Activated naive CD8-positive, alpha-beta T cell treated with anti-CD3 and anti-CD28 coated beads, Interleukin-2, amount 10 ng/mL, durations not matched to agents 7 days and 5 days (primary cell): Measurements from ENCODE around the gene RAB42. TPM values are rescaled to one million over a fixed set of nuclear protein-coding genes. Genes with fewer than 3 reads are reported as not detected.
"Not testable (repeated sequence)": the region's sequence is repeated elsewhere in the genome, so short reads cannot be mapped to it uniquely, and the experiment has no call there.

Experiments
- ATAC-seq: fragments of 150-1000 bp; cut with Tn5 transposase; one replicate; pipeline ENCODE4 v1.10.0; 2021; ENCODE audit warnings: low read depth, moderate library complexity
- POLR2A ChIA-PET: fragments of 350-600 bp; sonication (Branson Sonifier 250); formaldehyde crosslinking; loops from one replicate; lab custom pipeline; 2021; ENCODE audit warnings: antibody characterized with exemption; lab: Charles Lee
- DNase-seq: peaks from one replicate; pipeline ENCODE4 v3.0.0; 2021
- H3K27ac Mint-ChIP-seq: one replicate; pipeline ENCODE4 v1.8.0; 2022; ENCODE audit warnings: mild to moderate bottlenecking, mixed read lengths
- H3K27me3 Mint-ChIP-seq: one replicate; pipeline ENCODE4 v1.8.0; 2022; ENCODE audit warnings: mild to moderate bottlenecking, moderate library complexity, mixed read lengths
- H3K36me3 Mint-ChIP-seq: one replicate; pipeline ENCODE4 v1.8.0; 2021; ENCODE audit warnings: mild to moderate bottlenecking, mixed read lengths
- H3K4me1 Mint-ChIP-seq: one replicate; pipeline ENCODE4 v1.8.0; 2021; ENCODE audit warnings: mixed read lengths
- H3K4me3 Mint-ChIP-seq: one replicate; pipeline ENCODE4 v1.8.0; 2022; ENCODE audit warnings: mild to moderate bottlenecking, moderate library complexity, mixed read lengths
- H3K9me3 Mint-ChIP-seq: one replicate; pipeline ENCODE4 v1.8.0; 2021; ENCODE audit warnings: mixed read lengths
- total RNA-seq, 2 experiments: library from RNA; stranded (reverse); gene quantifications; one replicate each; pipeline ENCODE4 v1.2.3, GENCODE V29; 2021

RAB42 gene, protein sequence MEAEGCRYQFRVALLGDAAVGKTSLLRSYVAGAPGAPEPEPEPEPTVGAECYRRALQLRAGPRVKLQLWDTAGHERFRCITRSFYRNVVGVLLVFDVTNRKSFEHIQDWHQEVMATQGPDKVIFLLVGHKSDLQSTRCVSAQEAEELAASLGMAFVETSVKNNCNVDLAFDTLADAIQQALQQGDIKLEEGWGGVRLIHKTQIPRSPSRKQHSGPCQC
- total RNA-seq, result under 1 TPM; 0.50 to 0.79 TPM

DNA sequence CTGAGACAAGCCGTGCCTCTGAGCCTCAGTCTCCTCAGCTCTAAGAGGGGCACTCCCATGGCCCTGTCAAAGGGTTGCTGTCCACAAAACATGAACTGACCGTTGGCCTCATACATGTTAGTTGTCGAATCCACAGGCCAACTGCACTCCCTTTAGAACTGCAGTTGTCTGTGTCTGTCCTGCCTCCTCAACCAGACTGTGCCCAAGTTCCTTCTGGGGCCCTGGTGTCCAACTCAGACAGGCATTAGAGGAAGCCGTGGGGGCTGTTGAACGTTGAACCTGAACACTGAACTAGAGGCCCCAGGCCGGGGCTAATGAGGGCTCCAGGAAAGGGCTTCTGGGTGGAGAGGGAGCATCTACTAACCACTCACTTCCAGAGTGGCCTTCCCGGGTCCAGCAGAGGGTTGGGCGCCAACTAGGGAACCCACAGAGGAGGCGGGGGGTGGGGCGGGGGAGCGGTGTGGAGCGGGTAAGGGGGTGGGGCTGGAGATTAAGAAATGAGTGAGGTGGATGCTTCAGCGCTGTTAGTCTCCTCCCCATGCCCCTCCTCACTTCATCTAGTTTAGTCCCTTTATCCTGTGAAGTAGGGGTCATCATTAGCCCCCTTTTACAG, at the start of gene RAB42:
RAB42 (plus strand) TSS at position 558 of the 613 bp plus-strand sequence. CDS start 247 bp downstream, outside the sequence.
- ATAC-seq (no peak), DNase-seq (no peak)
- Mint-ChIP-seq H3K27me3 (peaks cover 12% of the 10 kb centered on the region), H3K4me1 (no peaks in the 10 kb centered on the region), H3K4me3 (peak within 1 kb of the TSS; percentile 78), H3K36me3 (peaks cover 2% of the 10 kb centered on the region), H3K9me3 (no peaks in the 10 kb centered on the region), H3K27ac (no peak within 1 kb of the TSS)
- POLR2A ChIA-PET, result interaction anchor here (1.4 to 2.7 kb wide), 2 partner anchors 10 to 11 kb away, joined by 11 to 18 read pairs; no protein-coding TSS in a partner anchor

DNA sequence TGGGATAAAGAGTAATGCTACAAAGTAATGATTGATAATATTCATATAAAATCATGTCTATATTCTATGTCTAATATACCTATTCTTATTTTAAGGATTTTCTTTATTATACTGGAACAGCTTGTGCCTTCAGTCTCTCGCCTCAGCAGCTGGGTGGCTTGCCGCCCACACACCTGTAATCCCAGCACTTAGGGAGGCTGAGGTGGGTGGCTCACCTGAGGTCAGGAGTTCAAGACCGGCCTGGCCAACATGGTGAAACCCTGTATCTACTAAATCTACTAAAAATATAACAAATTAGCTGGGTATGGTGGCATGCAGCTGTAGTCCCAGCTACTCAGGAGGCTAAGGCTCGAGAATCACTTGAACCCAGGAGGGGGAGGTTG, 46.8 kb upstream of the RAB42 start:
- no peaks in the 10 kb centered on the region for H3K27me3 Mint-ChIP-seq
- DNase-seq (no peak), ATAC-seq (no peak)
- POLR2A ChIA-PET, result interaction anchor here (1.1 kb wide), 1 partner anchor 34 kb away, joined by 4 read pairs; no protein-coding TSS in a partner anchor
- H3K36me3 Mint-ChIP-seq, result no peaks in the 10 kb centered on the region
- H3K9me3 Mint-ChIP-seq, result no peaks in the 10 kb centered on the region
- no peaks in the 10 kb centered on the region for H3K4me1 Mint-ChIP-seq
- no peak overlapping the region for H3K4me3 Mint-ChIP-seq
- H3K27ac Mint-ChIP-seq, result no peak overlapping the region

DNA sequence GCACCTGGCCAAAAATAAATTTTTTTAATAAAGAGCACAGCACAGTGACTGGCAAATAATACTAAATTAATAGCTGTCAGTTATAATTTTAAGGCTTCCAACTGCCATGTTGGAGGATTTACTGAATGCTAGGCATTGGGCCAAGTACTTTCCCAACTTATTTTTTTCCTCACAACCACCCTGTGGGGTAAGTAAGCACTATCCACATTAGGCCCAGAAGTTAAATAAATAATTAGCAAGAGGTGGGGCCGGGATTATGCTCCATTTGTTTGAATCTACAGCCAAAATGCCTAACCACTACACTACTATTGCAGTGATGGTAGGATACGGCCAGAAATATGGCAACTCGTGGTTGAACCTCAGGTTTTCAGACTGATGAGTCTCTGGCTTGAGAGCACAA, 43.7 kb upstream of the RAB42 start:
- Mint-ChIP-seq H3K9me3 (no peaks in the 10 kb centered on the region), H3K27me3 (no peaks in the 10 kb centered on the region), H3K4me3 (no peak overlapping the region), H3K27ac (no peak overlapping the region), H3K4me1 (peaks cover 6% of the 10 kb centered on the region), H3K36me3 (no peaks in the 10 kb centered on the region)
- ATAC-seq (no peak), DNase-seq (no peak)
- POLR2A ChIA-PET, result no interaction called here

DNA sequence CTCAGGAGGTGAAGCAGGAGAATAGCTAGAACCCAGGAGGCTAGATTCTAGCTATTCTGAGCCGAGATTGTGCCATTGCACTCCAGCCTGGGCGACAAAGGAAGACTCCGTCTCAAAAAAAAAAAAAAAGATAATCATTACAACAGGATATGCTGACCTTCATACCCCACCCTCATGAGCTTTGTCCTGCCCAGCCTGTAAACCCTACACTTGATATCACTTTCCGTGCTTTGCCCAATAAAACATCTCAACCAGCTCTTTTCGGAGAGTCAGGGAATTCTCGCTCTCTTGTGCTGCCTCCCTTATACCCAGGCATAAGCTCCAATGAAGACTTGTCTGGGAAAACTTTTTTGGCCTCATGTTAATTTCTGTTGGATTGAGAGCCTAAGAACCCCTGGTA, 40.7 kb upstream of the RAB42 start:
- Mint-ChIP-seq H3K4me1 (peaks cover 18% of the 10 kb centered on the region), H3K36me3 (peaks cover 12% of the 10 kb centered on the region), H3K9me3 (no peaks in the 10 kb centered on the region), H3K4me3 (no peak overlapping the region), H3K27me3 (no peaks in the 10 kb centered on the region), H3K27ac (no peak overlapping the region)
- POLR2A ChIA-PET, result interaction anchor here (1.0 to 1.4 kb wide), 3 partner anchors 30 to 305 kb away, joined by 3 to 4 read pairs (median 3); partner anchors contain the start of gene YTHDF2
- DNase-seq (no peak), ATAC-seq (no peak)

DNA sequence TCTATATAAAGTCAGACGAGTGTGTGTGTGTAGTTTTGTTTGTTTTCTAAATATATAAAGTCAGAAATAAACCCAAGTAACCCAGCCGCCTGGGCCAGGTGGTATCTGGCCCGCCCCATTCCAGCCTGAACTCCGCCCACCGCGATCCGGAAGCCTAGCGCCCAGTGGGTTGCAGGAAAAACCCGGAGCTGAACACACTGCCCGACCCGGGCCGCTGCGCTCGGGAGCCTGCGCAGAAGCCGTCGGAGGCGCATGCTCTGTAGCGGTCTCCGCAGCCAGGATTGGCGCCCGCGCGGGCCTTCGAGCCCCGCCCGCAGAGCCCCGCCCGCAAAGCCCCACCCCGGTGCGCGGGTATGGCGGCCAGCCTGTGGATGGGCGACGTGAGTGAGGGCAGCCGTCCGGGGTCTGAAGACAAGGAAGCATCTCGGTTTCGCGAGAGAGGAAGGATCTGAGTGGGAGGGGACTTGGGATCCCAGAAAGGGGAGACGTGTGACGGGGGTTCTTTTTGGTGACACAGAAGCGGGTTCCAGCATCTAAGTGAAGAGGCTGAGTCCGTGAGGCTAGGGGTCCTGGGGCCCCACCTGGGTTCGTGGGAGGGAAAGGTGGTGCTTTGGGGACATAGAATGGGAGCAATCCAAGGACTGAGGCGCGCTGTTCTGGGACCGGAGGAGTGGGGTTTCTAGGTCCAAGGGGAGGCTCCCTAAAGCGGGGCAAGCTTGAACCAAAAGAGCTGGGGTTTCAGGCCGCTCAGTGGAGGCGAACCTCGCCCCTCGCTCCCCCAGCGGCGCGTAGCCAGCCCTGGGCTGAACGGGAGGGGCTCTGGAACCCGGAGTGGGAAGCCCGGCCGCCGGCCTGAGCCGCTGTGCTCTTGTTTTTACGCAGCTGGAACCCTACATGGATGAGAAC, 39.1 kb upstream of the RAB42 start, which contains the start of gene TRNAU1AP:
TRNAU1AP (plus strand) TSS at position 328 of the 906 bp plus-strand sequence; CDS start at position 354, 26 bp downstream.
- Mint-ChIP-seq H3K27ac (peak within 1 kb of the TSS; percentile 96), H3K36me3 (peaks cover 17% of the 10 kb centered on the region), H3K4me1 (peaks cover 20% of the 10 kb centered on the region), H3K4me3 (peak within 1 kb of the TSS; percentile 93), H3K9me3 (no peaks in the 10 kb centered on the region), H3K27me3 (no peaks in the 10 kb centered on the region)
- POLR2A ChIA-PET, result interaction anchor here (0.6 to 2.5 kb wide), 16 partner anchors 25 to 633 kb away, joined by 3 to 59 read pairs (median 5); partner anchors contain the start of genes ATP5IF1, GMEB1, RCC1 and RNU11
- DNase-seq (peak; percentile 98), ATAC-seq (peak; percentile 95)

DNA sequence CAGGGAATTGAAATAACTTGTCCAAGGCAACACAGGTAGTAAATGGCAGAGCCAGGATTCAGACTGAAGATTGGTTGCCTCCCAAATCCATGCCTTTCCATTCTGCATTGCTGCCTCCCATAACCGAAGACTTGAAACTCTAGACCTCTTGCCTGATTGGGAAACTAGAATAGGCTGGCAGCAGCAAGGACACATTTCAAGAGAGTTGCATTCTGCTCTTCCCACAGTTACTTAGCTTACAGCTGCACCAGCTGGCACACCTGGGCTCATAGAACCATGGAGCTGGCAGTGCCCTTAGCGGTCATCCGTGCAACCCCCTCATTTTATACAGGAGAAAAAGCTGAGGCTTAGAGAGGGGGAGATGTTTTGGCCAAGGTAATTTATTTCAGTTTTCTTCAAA, 31.2 kb upstream of the RAB42 start:
- POLR2A ChIA-PET, result interaction anchor here (1.9 kb wide), 1 partner anchor 21 kb away, joined by 10 read pairs; no protein-coding TSS in a partner anchor
- no peak overlapping the region for H3K27ac Mint-ChIP-seq
- H3K27me3 Mint-ChIP-seq, result no peaks in the 10 kb centered on the region
- H3K4me1 Mint-ChIP-seq, result peaks cover 1% of the 10 kb centered on the region
- ATAC-seq, result no peak
- H3K9me3 Mint-ChIP-seq, result no peaks in the 10 kb centered on the region
- H3K36me3 Mint-ChIP-seq, result peaks cover 30% of the 10 kb centered on the region
- no peak overlapping the region for H3K4me3 Mint-ChIP-seq
- no peak for DNase-seq

DNA sequence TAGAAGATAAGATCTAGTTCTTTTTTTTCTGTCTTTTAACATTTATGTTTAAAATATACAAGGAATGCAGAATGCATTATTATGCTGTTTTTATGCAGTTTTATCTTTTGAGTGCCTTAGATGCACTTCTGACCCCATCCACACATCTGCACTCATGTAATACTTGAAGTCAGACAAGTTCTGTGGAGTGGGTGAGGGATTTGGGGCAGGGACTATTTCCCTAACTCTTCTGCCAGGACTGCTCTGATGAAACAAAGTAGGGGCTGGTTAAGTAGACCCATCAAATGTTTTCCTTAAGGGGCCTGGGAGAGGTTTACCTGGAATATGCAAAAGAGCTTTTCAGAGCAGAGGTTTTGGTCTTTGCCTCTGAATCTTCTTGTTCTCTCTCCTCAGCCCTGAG, 27.8 kb upstream of the RAB42 start:
- Mint-ChIP-seq H3K4me3 (no peak overlapping the region), H3K9me3 (no peaks in the 10 kb centered on the region), H3K27ac (no peak overlapping the region), H3K36me3 (peaks cover 30% of the 10 kb centered on the region), H3K4me1 (no peaks in the 10 kb centered on the region), H3K27me3 (no peaks in the 10 kb centered on the region)
- DNase-seq, result no peak
- ATAC-seq, result no peak
- POLR2A ChIA-PET, result interaction anchor here (1.0 kb wide), 2 partner anchors 17 kb away, joined by 3 read pairs; no protein-coding TSS in a partner anchor

DNA sequence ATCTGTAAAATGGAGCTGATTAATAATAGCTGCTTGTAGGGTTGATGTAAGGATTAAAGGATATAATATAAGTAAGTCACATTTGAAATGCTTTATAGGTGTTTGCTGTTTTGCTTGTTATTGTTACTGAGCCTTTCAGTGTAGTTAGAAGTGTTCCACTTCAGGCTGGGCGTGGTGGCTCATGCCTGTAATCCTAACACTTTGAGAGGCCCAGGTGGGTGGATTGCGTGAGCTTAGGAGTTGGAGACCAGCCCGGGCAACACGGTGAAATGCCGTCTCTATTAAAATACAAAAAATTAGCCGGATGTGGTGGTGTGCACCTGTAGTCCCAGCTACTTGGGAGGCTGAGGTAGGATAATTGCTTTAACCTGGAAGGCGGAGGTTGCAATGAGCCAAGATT, 27.0 kb upstream of the RAB42 start:
- no peak for ATAC-seq
- no peak for DNase-seq
- Mint-ChIP-seq H3K4me3 (no peak overlapping the region), H3K27ac (no peak overlapping the region), H3K9me3 (no peaks in the 10 kb centered on the region), H3K4me1 (no peaks in the 10 kb centered on the region), H3K36me3 (peaks cover 27% of the 10 kb centered on the region), H3K27me3 (no peaks in the 10 kb centered on the region)
- POLR2A ChIA-PET, result interaction anchor here (0.7 to 1.0 kb wide), 3 partner anchors 17 to 317 kb away, joined by 3 to 4 read pairs (median 4); no protein-coding TSS in a partner anchor

DNA sequence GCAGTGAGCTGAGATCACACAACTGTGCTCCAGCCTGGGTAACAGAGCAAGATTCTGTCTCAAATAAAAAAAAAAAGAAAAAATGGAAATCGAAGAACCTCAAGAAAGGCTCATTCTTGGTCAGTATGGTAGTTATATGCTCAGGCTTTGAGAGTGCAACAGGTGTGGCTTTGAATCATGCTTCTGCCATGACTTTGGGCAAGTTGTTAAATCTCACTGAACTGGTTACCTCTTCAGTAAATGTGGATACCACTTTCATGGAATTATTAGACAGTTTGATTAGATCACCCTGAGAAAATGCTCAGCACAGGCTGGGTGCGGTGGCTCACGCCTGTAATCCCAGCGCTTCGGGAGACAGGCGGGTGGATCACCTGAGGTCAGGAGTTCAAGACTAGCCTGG, 26.3 kb upstream of the RAB42 start:
- no peak overlapping the region for H3K27ac Mint-ChIP-seq
- no peak for ATAC-seq
- POLR2A ChIA-PET, result interaction anchor here (0.7 kb wide), 1 partner anchor 49 kb away, joined by 4 read pairs; no protein-coding TSS in a partner anchor
- no peak for DNase-seq
- H3K4me1 Mint-ChIP-seq, result no peaks in the 10 kb centered on the region
- H3K27me3 Mint-ChIP-seq, result no peaks in the 10 kb centered on the region
- H3K36me3 Mint-ChIP-seq, result peaks cover 21% of the 10 kb centered on the region
- no peaks in the 10 kb centered on the region for H3K9me3 Mint-ChIP-seq
- no peak overlapping the region for H3K4me3 Mint-ChIP-seq

DNA sequence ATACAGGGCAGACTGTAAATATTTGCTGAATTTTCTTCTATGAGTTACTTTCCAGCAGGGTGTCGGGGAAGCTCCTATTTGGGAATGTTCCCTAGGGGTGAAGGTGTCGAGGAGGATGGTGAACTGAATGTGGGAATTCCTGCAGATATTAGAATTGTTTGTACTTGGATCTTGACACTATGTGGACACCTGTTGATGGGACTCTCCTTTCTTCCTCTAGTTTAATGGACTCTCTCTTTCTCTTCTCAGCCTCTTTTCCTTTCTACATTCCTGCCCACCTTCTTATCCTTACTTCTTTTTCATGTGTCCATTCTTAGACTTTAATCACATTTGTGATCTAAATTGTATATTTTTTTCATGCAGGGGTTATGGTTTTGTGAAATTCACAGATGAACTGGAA, 25.1 kb upstream of the RAB42 start:
- DNase-seq (no peak), ATAC-seq (no peak)
- H3K9me3 Mint-ChIP-seq, result no peaks in the 10 kb centered on the region
- H3K36me3 Mint-ChIP-seq, result peaks cover 18% of the 10 kb centered on the region
- peaks cover 2% of the 10 kb centered on the region for H3K4me1 Mint-ChIP-seq
- POLR2A ChIA-PET, result no interaction called here
- no peak overlapping the region for H3K27ac Mint-ChIP-seq
- no peaks in the 10 kb centered on the region for H3K27me3 Mint-ChIP-seq
- no peak overlapping the region for H3K4me3 Mint-ChIP-seq

DNA sequence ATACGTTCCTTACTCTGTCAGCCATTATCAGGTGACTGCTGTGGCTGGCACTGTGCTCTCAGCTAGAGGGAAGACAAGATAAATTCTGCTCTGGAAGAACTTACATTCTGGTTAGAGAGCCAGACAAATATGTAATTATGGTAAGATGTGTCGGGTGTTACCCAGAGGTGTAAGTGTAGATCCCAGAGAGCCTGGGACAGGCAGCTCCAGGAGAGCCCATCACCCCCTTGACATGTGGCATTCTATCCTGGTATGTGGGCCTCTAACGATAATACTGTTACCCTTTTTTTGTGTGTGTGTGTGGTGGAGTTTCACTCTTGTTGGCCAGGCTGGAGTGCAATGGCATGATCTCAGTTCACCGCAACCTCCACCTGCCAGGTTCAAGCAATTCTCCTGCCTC, 20.2 kb upstream of the RAB42 start:
- H3K9me3 Mint-ChIP-seq, result no peaks in the 10 kb centered on the region
- no peak for DNase-seq
- H3K36me3 Mint-ChIP-seq, result peaks cover 18% of the 10 kb centered on the region
- H3K27ac Mint-ChIP-seq, result no peak overlapping the region
- no peak for ATAC-seq
- H3K27me3 Mint-ChIP-seq, result no peaks in the 10 kb centered on the region
- H3K4me1 Mint-ChIP-seq, result peaks cover 2% of the 10 kb centered on the region
- H3K4me3 Mint-ChIP-seq, result no peak overlapping the region
- POLR2A ChIA-PET, result interaction anchor here (0.6 to 3.4 kb wide), 2 partner anchors 10 to 76 kb away, joined by 5 to 18 read pairs; partner anchors contain the start of gene RNU11

DNA sequence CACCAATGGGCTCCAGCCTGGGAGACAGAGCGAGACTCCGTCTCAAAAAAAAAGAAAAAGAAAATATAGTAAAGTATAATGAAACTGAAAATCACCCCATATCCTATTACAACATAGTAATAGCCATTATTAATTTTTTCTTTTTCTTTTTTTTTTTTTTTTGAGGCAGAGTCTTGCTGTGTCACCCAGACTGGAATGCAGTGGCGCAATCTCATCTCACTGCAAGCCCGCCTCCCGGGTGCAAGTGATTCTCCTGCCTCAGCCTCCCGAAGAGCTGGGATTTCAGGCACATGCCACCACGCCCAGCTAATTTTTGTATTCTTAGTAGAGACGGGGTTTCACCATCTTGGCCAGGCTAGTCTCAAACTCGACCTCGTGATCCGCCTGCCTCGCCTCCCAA, 19.2 kb upstream of the RAB42 start:
- not testable (repeated sequence) for ATAC-seq, DNase-seq, H3K4me3 Mint-ChIP-seq, H3K27me3 Mint-ChIP-seq, H3K4me1 Mint-ChIP-seq, H3K27ac Mint-ChIP-seq, H3K9me3 Mint-ChIP-seq
- H3K36me3 Mint-ChIP-seq, result peaks cover 21% of the 10 kb centered on the region
- POLR2A ChIA-PET, result interaction anchor here (3.4 kb wide), 1 partner anchor 9 kb away, joined by 18 read pairs; no protein-coding TSS in a partner anchor

DNA sequence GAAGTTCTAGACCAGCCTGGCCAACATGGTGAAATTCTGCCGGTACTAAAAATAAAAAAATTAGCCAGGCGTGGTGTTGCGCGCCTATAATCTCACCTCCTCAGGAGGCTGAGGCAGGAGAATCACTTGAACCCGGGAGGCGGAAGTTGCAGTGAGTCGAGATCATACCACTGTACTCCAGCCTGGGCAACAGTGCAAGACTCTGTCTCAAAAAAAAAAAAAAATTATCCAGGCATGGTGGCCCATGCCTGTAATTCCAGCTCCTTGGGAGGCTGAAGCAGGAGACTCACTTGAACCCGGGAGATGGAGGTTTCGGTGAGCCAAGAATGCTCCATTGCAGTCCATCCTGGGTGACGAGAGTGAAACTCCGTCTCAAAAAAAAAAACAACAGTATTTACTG, 18.5 kb upstream of the RAB42 start:
- no peak overlapping the region for H3K27ac Mint-ChIP-seq
- H3K27me3 Mint-ChIP-seq, result no peaks in the 10 kb centered on the region
- peaks cover 7% of the 10 kb centered on the region for H3K4me1 Mint-ChIP-seq
- H3K36me3 Mint-ChIP-seq, result peaks cover 25% of the 10 kb centered on the region
- ATAC-seq (no peak), DNase-seq (no peak)
- no peak overlapping the region for H3K4me3 Mint-ChIP-seq
- POLR2A ChIA-PET, result no interaction called here
- H3K9me3 Mint-ChIP-seq, result no peaks in the 10 kb centered on the region
